Measurements from ENCODE around the gene KLK12.

DNA sequence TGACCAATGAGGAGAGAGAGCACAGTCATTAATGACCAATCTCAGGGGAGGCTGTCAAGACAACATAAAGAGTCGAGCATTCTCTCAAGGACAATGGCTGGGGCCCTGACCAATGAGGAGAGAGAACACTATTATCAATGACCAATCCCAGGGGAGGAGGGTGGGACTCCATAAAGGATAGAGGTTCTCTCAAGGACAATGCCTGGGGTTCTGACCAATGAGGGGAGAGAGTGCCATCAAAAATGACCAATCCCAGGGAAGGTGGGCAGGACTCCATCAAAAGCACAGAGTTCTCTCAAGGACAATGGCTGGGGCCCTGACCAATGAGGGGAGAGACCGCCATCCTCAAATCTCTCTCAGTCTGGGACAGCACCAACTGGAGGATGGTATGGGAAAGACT, 5.1 kb downstream of the KLK12 start:
- TF ChIP-seq CTCF (IDR thresholded peaks at IDR 0.05 in 8 of 11, conservative IDR thresholded peaks at IDR 0.05 in 3 of 11): no peak
- TF ChIP-seq POLR2A (IDR thresholded peaks at IDR 0.05): no peak
